ENCODE measurements around the gene EIF3F. TPM values are rescaled to one million over a fixed set of nuclear protein-coding genes. Genes with fewer than 3 reads are reported as not detected.

EIF3F gene
- total and polyA plus RNA-seq, 5 experiments from 2014 or later: 310 to 500 (median 408) TPM

GRCh38 chr11:8038393-8038792 is 51.3 kb downstream of the EIF3F start:
- DNase-seq (no peak), ATAC-seq (no peak)
- H3K27me3 Mint-ChIP-seq: peaks cover 5 to 39% (median 23%) of the 10 kb centered on the region in 5 donors
- H3K9me3 Mint-ChIP-seq: no peaks in the 10 kb centered on the region
- H3K4me1 Mint-ChIP-seq: peaks cover 1 to 4% (median 2%) of the 10 kb centered on the region in 4 donors
- no peak overlapping the region for H3K4me3 Mint-ChIP-seq
- POLR2A ChIA-PET: no interaction called here
- no peak overlapping the region for H3K27ac Mint-ChIP-seq
- H3K36me3 Mint-ChIP-seq: no peaks in the 10 kb centered on the region

GRCh38 chr11:8038811-8039529 is 51.8 kb downstream of the EIF3F start:
- Mint-ChIP-seq H3K9me3 (no peaks in the 10 kb centered on the region), H3K4me1 (no peaks in the 10 kb centered on the region), H3K4me3 (no peak overlapping the region), H3K27me3 (peaks cover 5 to 33% (median 23%) of the 10 kb centered on the region in 5 donors), H3K27ac (no peak overlapping the region), H3K36me3 (no peaks in the 10 kb centered on the region)
- POLR2A ChIA-PET: no interaction called here
- no peak for DNase-seq
- no peak for ATAC-seq

GRCh38 chr11:8039530-8040260 is 52.6 kb downstream of the EIF3F start:
- no peaks in the 10 kb centered on the region for H3K36me3 Mint-ChIP-seq
- H3K4me1 Mint-ChIP-seq: no peaks in the 10 kb centered on the region
- POLR2A ChIA-PET: no interaction called here
- no peak overlapping the region for H3K27ac Mint-ChIP-seq
- ATAC-seq (no peak), DNase-seq (no peak)
- H3K4me3 Mint-ChIP-seq: no peak overlapping the region
- no peaks in the 10 kb centered on the region for H3K9me3 Mint-ChIP-seq
- H3K27me3 Mint-ChIP-seq: peaks cover 5 to 28% (median 23%) of the 10 kb centered on the region in 5 donors

- Mint-ChIP-seq H3K27ac (no peak overlapping the region), H3K4me3 (no peak overlapping the region), H3K4me1 (no peaks in the 10 kb centered on the region), H3K36me3 (no peaks in the 10 kb centered on the region), H3K27me3 (peaks cover 5 to 28% (median 21%) of the 10 kb centered on the region in 5 donors), H3K9me3 (no peaks in the 10 kb centered on the region)
- POLR2A ChIA-PET: no interaction called here
- DNase-seq (no peak), ATAC-seq (no peak)
These were observed 53.3 kb downstream of the EIF3F start for GRCh38 chr11:8040261-8040920.

GRCh38 chr11:8040921-8041285 is 53.8 kb downstream of the EIF3F start:
- POLR2A ChIA-PET: no interaction called here
- no peaks in the 10 kb centered on the region for H3K36me3 Mint-ChIP-seq
- no peaks in the 10 kb centered on the region for H3K9me3 Mint-ChIP-seq
- H3K4me1 Mint-ChIP-seq: no peaks in the 10 kb centered on the region
- H3K4me3 Mint-ChIP-seq: no peak overlapping the region
- DNase-seq (no peak), ATAC-seq (no peak)
- peaks cover 5 to 32% (median 20%) of the 10 kb centered on the region in 5 donors for H3K27me3 Mint-ChIP-seq
- no peak overlapping the region for H3K27ac Mint-ChIP-seq

GRCh38 chr11:8041576-8041975 is 54.4 kb downstream of the EIF3F start:
- no peaks in the 10 kb centered on the region for H3K36me3 Mint-ChIP-seq
- POLR2A ChIA-PET: no interaction called here
- DNase-seq: no peak
- H3K27ac Mint-ChIP-seq: no peak overlapping the region
- peaks cover 5 to 38% (median 26%) of the 10 kb centered on the region in 5 donors for H3K27me3 Mint-ChIP-seq
- H3K4me1 Mint-ChIP-seq: no peaks in the 10 kb centered on the region
- no peaks in the 10 kb centered on the region for H3K9me3 Mint-ChIP-seq
- no peak for ATAC-seq
- no peak overlapping the region for H3K4me3 Mint-ChIP-seq

- POLR2A ChIA-PET: no interaction called here
- Mint-ChIP-seq H3K9me3 (no peaks in the 10 kb centered on the region), H3K27ac (peak overlapping the region in 1 of 10 donors; percentile 51), H3K36me3 (no peaks in the 10 kb centered on the region), H3K4me1 (no peaks in the 10 kb centered on the region), H3K27me3 (peaks cover 2 to 30% (median 23%) of the 10 kb centered on the region in 5 donors), H3K4me3 (no peak overlapping the region)
- DNase-seq (no peak), ATAC-seq (no peak)
These were observed 56.6 kb downstream of the EIF3F start for GRCh38 chr11:8043756-8044155.

GRCh38 chr11:8045839-8046238 is 58.7 kb downstream of the EIF3F start:
- no peaks in the 10 kb centered on the region for H3K9me3 Mint-ChIP-seq
- peaks cover 0 to 21% (median 13%) of the 10 kb centered on the region in 5 donors for H3K27me3 Mint-ChIP-seq
- no peaks in the 10 kb centered on the region for H3K4me1 Mint-ChIP-seq
- DNase-seq (no peak), ATAC-seq (no peak)
- H3K36me3 Mint-ChIP-seq: no peaks in the 10 kb centered on the region
- POLR2A ChIA-PET: no interaction called here
- H3K4me3 Mint-ChIP-seq: no peak overlapping the region
- peak overlapping the region in 1 of 10 donors; percentile 21 for H3K27ac Mint-ChIP-seq

GRCh38 chr11:8047382-8047781 is 60.2 kb downstream of the EIF3F start:
- no peaks in the 10 kb centered on the region for H3K4me1 Mint-ChIP-seq
- POLR2A ChIA-PET: no interaction called here
- no peak overlapping the region for H3K27ac Mint-ChIP-seq
- DNase-seq (no peak), ATAC-seq (no peak)
- H3K9me3 Mint-ChIP-seq: no peaks in the 10 kb centered on the region
- H3K36me3 Mint-ChIP-seq: no peaks in the 10 kb centered on the region
- H3K27me3 Mint-ChIP-seq: peaks cover 0 to 21% (median 12%) of the 10 kb centered on the region in 5 donors
- H3K4me3 Mint-ChIP-seq: no peak overlapping the region

GRCh38 chr11:8049084-8049483 is 61.9 kb downstream of the EIF3F start:
- Mint-ChIP-seq H3K27ac (no peak overlapping the region), H3K4me1 (no peaks in the 10 kb centered on the region), H3K36me3 (no peaks in the 10 kb centered on the region), H3K9me3 (no peaks in the 10 kb centered on the region), H3K27me3 (peaks cover 0 to 21% (median 13%) of the 10 kb centered on the region in 5 donors), H3K4me3 (no peak overlapping the region)
- no peak for DNase-seq
- POLR2A ChIA-PET: no interaction called here
- no peak for ATAC-seq

Other genes starting within 250 kb of the EIF3F start
- gene OR5P2, start 190.4 kb upstream of the EIF3F start, total RNA-seq: not detected
- gene OR5P2, start 190.4 kb upstream of the EIF3F start, polyA plus RNA-seq: not detected
- gene OR5P3, start 156.5 kb upstream of the EIF3F start, total RNA-seq: not detected
- gene OR5P3, start 156.5 kb upstream of the EIF3F start, polyA plus RNA-seq: not detected
- gene OR10A6, start 56.1 kb upstream of the EIF3F start, total RNA-seq: not detected
- not detected for gene OR10A6, start 56.1 kb upstream of the EIF3F start, polyA plus RNA-seq
- gene OR10A3, start 45.6 kb upstream of the EIF3F start, total RNA-seq: not detected
- gene OR10A3, start 45.6 kb upstream of the EIF3F start, polyA plus RNA-seq: not detected
- not detected for gene NLRP10, start 21.9 kb upstream of the EIF3F start, total RNA-seq
- gene NLRP10, start 21.9 kb upstream of the EIF3F start, polyA plus RNA-seq: not detected
- gene TUB, start 93.9 kb downstream of the EIF3F start, total RNA-seq: not detected
- gene TUB, start 93.9 kb downstream of the EIF3F start, polyA plus RNA-seq: under 1 TPM in 2 of 3 donors, not detected in 1; 0.05 to 0.18 TPM
- 10 to 100 TPM; 57.6 to 58.1 TPM for gene RIC3, start 181.7 kb downstream of the EIF3F start, total RNA-seq
- 1 to 10 TPM; 2.2 to 4.4 (median 3.5) TPM for gene RIC3, start 181.7 kb downstream of the EIF3F start, polyA plus RNA-seq